Testis (tissue), 3 donors: ENCODE results near the gene UPK2. TPM values are rescaled to one million over a fixed set of nuclear protein-coding genes. Genes with fewer than 3 reads are reported as not detected.

Experiments used
- DNase-seq: peaks from one replicate; pipeline ENCODE4 v3.0.0-alpha.2; 2019
- H3K27ac ChIP-seq, 2 donors: fragments of 200-600 bp; sonication (generic); one replicate each; pipeline ENCODE4 v1.5.1; 2019
- H3K27me3 ChIP-seq: fragments of 200-600 bp; sonication (generic); one replicate; pipeline ENCODE4 v1.5.1; 2019
- H3K36me3 ChIP-seq: fragments of 200-600 bp; sonication (generic); one replicate; pipeline ENCODE4 v1.5.1; 2017; ENCODE audit warnings: low read depth; ENCODE audit errors: missing control alignments
- H3K4me1 ChIP-seq: fragments of 200-600 bp; sonication (generic); one replicate; pipeline ENCODE4 v1.5.1; 2019
- H3K4me3 ChIP-seq, 2 donors: fragments of 200-600 bp; sonication (generic); one replicate each; pipeline ENCODE4 v1.5.1; 2017 to 2019
- H3K9me3 ChIP-seq: fragments of 200-600 bp; sonication (generic); one replicate; pipeline ENCODE4 v1.5.1; 2017
- POLR2A ChIP-seq: fragments of 450-650 bp; IDR thresholded peaks from one replicate; pipeline ENCODE4 v1.6.1; 2017; ENCODE audit warnings: antibody characterized with exemption, mild to moderate bottlenecking, moderate library complexity
- WGBS, 2 donors: methylation state at CpG; one replicate each; pipeline ENCODE4 v1.1.5; 2018; 5-methylcytosine and 5-hydroxymethylcytosine counted together
- intact Hi-C: fragments of 100-400 bp; cut with DNase I; formaldehyde crosslinking; loops from one replicate; pipeline ENCODE4 v1.15.1; 2023; ENCODE audit warnings: low total_unique reads
- polyA plus RNA-seq: library from polyadenylated mRNA; stranded (reverse); fragments of 350-450 nt; fragmentation: Illumina TruSeq; extraction: RNeasy Lipid Tissue Mini Kit (QIAGEN cat#74804); gene quantifications from one replicate; pipeline ENCODE4 v1.2.3, GENCODE V29; 2014; ENCODE audit warnings: low read depth, low replicate concordance; ENCODE audit not compliant: insufficient read depth
- total RNA-seq, 2 donors: library from RNA; depleted of rRNA; stranded (reverse); fragments of >200 nt; gene quantifications; one replicate each; pipeline ENCODE4 v1.2.3, GENCODE V29; 2016
- TF ChIP-seq, protein P1 (sequence below), 3 experiments: fragments of 450-650 bp in 2 of 3; fragments of 200-600 bp in 1 of 3; sonication (generic) in 1 of 3; IDR thresholded peaks; one replicate each; pipeline ENCODE4 v1.5.1; 2016 to 2019; ENCODE audit warnings: antibody characterized with exemption in 3 of 3, mild to moderate bottlenecking in 2 of 3, moderate library complexity in 1 of 3

The UPK2 gene
- total and polyA plus RNA-seq, 3 donors from 2014 or later, result 0.50 to 0.68 TPM; not detected in 1

DNA sequence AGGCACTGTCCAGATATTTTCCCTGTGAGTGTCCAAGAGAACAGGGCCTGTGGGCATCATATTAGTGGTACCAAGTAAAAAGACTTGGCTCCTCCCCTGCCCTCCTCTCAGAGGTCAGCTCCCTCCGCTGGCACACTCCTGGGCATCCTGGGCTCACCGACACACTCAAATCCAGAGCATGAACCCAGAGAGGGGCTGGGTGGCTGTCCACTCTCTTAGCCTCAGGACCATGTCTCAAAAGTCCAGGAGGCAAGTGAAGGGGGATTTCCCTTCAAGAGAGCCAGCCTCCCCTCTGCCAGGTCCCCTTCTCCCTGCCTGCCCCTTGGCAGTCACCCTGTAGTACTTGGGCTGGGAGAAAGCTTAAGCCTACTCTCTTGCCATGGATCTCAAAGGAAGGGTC, 40.7 kb upstream of the UPK2 start:
- no peak for TF ChIP-seq POLR2A
- TF ChIP-seq, protein P1, sequence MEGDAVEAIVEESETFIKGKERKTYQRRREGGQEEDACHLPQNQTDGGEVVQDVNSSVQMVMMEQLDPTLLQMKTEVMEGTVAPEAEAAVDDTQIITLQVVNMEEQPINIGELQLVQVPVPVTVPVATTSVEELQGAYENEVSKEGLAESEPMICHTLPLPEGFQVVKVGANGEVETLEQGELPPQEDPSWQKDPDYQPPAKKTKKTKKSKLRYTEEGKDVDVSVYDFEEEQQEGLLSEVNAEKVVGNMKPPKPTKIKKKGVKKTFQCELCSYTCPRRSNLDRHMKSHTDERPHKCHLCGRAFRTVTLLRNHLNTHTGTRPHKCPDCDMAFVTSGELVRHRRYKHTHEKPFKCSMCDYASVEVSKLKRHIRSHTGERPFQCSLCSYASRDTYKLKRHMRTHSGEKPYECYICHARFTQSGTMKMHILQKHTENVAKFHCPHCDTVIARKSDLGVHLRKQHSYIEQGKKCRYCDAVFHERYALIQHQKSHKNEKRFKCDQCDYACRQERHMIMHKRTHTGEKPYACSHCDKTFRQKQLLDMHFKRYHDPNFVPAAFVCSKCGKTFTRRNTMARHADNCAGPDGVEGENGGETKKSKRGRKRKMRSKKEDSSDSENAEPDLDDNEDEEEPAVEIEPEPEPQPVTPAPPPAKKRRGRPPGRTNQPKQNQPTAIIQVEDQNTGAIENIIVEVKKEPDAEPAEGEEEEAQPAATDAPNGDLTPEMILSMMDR (IDR thresholded peaks at IDR 0.05), result no peak
- Histone ChIP-seq H3K4me3 (no peak overlapping the region), H3K9me3 (no peaks in the 10 kb centered on the region), H3K36me3 (no peaks in the 10 kb centered on the region), H3K27me3 (no peaks in the 10 kb centered on the region), H3K4me1 (peaks cover 99% of the 10 kb centered on the region), H3K27ac (peak overlapping the region; percentile 83 to 94)
- WGBS, 2 donors, result 75 to 91% methylated on average over 2 of the region's 2 CpGs
- no peak for DNase-seq
- intact Hi-C loops, result no loop called here

DNA sequence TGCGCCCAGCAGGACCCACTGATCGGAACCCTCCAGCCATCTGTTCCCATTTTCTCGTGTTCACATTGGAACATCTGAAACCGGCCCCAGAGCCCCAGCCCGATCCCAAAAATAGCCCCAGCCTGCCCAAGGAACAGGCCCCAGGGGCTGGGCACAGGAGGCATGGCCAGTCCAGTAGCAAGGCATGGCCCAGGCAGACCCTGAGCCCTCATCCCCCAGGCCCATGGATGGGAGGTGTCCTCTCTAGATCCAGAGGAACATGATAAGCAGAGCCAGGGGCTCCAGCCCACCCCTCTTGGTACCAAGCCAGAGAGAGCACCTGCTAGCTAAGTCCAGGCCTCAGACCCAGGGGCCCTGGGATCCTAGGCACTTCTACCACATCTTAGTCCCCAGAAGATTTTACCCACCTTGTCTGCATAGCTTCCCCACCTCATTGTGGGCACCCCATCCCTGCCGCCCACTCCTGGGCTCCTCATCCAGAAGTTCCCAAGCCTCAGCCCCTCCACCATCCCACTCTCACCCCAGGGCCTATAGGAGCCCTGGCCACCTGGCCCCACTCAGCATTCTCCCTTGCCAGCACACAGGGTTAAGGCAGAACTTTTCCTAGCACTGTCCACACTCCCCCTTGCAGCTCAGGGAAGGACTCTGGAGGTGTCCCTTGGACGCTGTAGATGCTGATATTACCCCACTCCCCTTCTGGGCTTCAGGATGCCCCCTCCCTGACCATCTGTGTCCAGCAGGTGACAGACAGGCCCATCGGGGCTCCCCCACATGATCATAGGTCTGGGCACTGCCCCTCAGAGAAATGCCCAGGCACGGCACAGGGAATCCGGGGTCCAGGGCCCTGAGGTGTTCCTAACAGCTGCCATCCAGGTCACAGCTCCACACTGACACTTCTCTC, 39.9 kb upstream of the UPK2 start:
- Histone ChIP-seq H3K36me3 (no peaks in the 10 kb centered on the region), H3K9me3 (no peaks in the 10 kb centered on the region), H3K27me3 (no peaks in the 10 kb centered on the region), H3K27ac (peak overlapping the region; percentile 83 to 94), H3K4me1 (peaks cover 99% of the 10 kb centered on the region), H3K4me3 (no peak overlapping the region)
- no peak for DNase-seq
- intact Hi-C loops, result no loop called here
- TF ChIP-seq POLR2A, result no peak
- TF ChIP-seq, protein P1 (IDR thresholded peaks at IDR 0.05), result no peak
- WGBS, 2 donors, result 40 to 53% methylated on average over 3 to 10 of the region's 10 CpGs

DNA sequence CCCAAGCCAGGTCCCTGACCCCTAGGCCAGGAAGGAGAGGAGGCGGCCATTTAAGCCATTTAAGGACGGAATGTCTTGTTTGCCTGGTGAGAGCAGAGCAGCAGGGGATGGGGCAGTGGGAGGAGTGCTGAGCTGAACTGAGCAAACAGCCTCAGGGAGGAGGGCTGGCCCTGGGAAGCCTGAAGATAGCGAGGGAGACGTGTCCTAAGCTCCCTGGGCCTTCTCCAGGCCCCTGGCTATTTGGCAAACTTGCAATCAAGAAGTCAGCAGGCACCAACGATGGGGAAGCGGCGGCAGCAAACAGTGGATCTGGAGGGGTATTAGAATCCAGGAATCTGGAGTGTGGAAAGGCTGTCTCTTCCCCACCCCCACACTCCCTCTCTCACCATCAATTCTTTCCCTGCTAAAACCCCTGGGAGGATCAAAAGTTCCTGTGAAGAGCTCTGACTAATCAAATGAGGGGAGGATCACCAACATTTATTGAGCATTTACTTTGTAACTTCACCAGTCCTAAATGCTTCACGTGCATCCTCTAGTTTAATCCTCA, 39.2 kb upstream of the UPK2 start:
- no peaks in the 10 kb centered on the region for H3K36me3 ChIP-seq
- 16 to 26% methylated on average over 6 to 8 of the region's 8 CpGs for WGBS, 2 donors
- peak overlapping the region; percentile 83 to 94 for H3K27ac ChIP-seq
- H3K4me1 ChIP-seq, result peaks cover 99% of the 10 kb centered on the region
- H3K27me3 ChIP-seq, result no peaks in the 10 kb centered on the region
- H3K4me3 ChIP-seq, result no peak overlapping the region
- no peak for TF ChIP-seq POLR2A
- TF ChIP-seq, protein P1 (IDR thresholded peaks at IDR 0.05), result no peak
- intact Hi-C loops, result no loop called here
- DNase-seq, result peak; percentile 87
- no peaks in the 10 kb centered on the region for H3K9me3 ChIP-seq

DNA sequence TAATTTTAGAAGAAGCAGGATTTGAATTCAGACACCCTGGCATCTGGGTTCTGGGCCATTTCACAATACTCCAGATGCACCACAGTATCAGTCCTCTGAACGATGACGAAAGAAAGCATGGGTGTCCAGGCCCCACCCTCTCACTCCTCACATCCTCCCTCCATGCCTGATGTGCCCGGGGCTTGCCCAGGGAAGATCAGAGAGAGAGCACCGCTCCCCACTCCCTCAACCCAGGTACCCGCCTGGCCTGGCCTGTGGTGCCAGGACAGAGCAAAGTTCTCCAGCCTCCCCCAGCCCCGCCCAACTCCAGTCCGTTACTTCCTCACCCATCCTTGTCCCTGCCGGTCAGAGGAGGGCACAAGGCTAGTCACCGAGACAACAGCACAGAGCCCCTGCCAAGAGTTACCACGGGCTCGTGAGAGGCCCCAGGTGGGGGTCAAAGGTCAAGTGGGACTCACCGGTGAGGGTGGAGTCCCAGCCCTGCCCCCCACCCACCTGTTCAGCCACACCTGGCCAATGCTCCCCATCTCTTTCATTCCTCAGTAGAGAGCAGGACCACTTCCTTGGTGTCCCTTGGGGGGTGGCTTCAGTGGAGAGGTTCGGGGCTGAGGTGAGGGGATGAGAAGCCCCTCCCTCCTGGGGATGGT, 38.5 kb upstream of the UPK2 start:
- 19 to 48% methylated on average over 10 to 13 of the region's 13 CpGs for WGBS, 2 donors

More for the DNA sequence above, 38.5 kb upstream of the UPK2 start:
- H3K36me3 ChIP-seq, result no peaks in the 10 kb centered on the region
- peaks cover 99% of the 10 kb centered on the region for H3K4me1 ChIP-seq
- no peaks in the 10 kb centered on the region for H3K9me3 ChIP-seq
- H3K27ac ChIP-seq, result peak overlapping the region; percentile 83 to 94
- no peaks in the 10 kb centered on the region for H3K27me3 ChIP-seq
- no peak overlapping the region for H3K4me3 ChIP-seq
- TF ChIP-seq, protein P1 (IDR thresholded peaks at IDR 0.05), result no peak
- TF ChIP-seq POLR2A, result no peak
- peak; percentile 63 for DNase-seq
- intact Hi-C loops, result no loop called here
